Superior temporal gyrus (tissue), 1 donor: Measurements from ENCODE around the gene TENM4.
A peak's percentile ranks its signal among the peaks of the same experiment; 100 is the strongest.

Source experiments
- DNase-seq: peaks from one replicate; pipeline ENCODE4 v3.0.0-alpha.2; 2016; ENCODE audit errors: extremely low spot score

TENM4 gene

DNA sequence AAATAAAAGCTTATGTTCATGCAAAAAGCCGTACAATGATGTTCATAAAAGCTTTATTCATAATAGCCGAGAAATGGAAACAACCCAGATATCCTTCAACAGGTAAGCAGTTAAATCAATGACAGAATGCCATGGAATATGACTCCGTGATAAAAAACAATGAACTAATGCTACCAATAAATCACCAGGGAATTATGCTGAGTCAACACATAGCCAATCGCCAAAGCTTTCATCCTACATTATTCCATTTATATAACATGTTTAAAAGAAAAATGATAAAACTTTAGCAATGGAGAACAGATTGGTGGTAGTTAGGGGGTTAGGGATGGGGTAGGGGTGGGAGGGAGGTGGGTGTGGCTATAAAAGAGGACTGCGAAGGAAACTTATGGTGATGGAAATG lies 356.4 kb downstream of the TENM4 start:
- DNase-seq = no peak

GRCh38 chr11:79083352-79083751 lies 357.5 kb downstream of the TENM4 start:
- no peak for DNase-seq

- DNase-seq = no peak
Observed at GRCh38 chr11:79082907-79083306, 357.9 kb downstream of the TENM4 start.

- DNase-seq = no peak
Observed at GRCh38 chr11:79082280-79082679, 358.6 kb downstream of the TENM4 start.

- peak; percentile 82 for DNase-seq
Observed at GRCh38 chr11:79081471-79082031, 359.3 kb downstream of the TENM4 start.

DNA sequence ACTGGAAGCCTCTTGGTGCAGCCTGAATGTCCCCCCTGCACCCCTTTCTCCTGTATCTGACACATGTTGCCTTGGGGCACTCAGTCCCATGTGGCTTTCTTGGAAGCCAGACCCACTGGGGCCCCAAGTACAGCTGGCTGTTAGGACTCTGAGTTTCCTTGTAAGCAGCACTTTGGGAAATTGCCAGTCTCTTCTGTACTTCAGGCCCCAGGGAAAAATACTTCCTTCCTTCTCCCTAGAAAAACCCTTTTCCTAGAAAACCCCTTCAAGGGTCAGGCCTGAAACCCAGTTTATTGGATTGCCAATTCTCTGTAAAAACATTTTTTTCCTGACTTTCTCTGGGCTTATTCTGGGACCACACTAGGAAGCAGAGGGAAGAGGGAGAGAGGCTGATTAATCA lies 360.3 kb downstream of the TENM4 start:
- DNase-seq = no peak

- DNase-seq = no peak
Observed at GRCh38 chr11:79078999-79079398, 361.8 kb downstream of the TENM4 start.

DNA sequence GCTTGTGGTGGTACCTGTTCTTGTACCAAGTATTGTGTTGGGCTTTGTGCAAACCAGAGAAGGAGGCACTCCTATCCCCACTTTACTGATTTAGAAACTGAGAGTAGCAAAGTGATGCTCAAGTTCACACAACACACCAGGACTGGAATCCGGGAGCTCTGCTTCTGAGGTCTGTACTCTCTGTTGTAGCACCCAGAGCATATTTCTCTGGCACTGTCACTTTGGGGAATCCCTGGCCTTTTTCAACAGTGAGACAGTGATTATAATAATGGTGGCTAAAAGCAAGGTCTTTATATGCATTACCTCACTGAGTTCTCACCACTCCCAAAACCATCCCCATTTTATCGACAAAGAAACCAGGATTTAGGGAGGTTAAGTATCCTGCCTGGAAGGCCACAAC lies 362.4 kb downstream of the TENM4 start:
- no peak for DNase-seq

GRCh38 chr11:79077702-79078330 lies 363.0 kb downstream of the TENM4 start:
- no peak for DNase-seq

- peak; percentile 64 for DNase-seq
Observed at GRCh38 chr11:79076526-79077115, 364.2 kb downstream of the TENM4 start.

- no peak for DNase-seq
Observed at GRCh38 chr11:79074547-79074946, 366.3 kb downstream of the TENM4 start.

- no peak for DNase-seq
Observed at GRCh38 chr11:79071190-79071589, 369.6 kb downstream of the TENM4 start.

GRCh38 chr11:79070518-79070917 lies 370.3 kb downstream of the TENM4 start:
- DNase-seq = no peak

DNA sequence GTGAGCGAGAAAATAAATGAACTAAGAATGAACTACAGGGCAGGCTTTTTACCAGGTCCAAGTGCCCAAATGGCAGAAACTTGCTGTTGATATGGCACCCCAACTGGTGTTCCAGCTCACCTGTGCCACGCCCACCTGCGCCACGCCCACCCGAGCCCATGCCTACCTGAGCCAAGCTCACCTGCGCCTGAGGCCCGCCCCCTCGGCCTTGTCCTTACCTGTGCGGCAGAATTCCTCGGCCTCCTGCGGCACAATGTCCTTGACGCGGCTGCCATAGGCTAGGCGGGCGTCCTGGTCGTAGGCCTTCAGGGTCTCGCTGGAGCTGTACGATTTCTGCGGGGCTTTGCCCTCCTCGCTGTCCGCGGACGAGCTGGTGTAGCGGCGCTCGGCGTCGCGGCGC lies 371.3 kb downstream of the TENM4 start:
- no peak for DNase-seq

GRCh38 chr11:79068356-79068755 lies 372.5 kb downstream of the TENM4 start:
- DNase-seq = no peak

GRCh38 chr11:79067352-79067679 lies 373.5 kb downstream of the TENM4 start:
- DNase-seq = no peak

DNA sequence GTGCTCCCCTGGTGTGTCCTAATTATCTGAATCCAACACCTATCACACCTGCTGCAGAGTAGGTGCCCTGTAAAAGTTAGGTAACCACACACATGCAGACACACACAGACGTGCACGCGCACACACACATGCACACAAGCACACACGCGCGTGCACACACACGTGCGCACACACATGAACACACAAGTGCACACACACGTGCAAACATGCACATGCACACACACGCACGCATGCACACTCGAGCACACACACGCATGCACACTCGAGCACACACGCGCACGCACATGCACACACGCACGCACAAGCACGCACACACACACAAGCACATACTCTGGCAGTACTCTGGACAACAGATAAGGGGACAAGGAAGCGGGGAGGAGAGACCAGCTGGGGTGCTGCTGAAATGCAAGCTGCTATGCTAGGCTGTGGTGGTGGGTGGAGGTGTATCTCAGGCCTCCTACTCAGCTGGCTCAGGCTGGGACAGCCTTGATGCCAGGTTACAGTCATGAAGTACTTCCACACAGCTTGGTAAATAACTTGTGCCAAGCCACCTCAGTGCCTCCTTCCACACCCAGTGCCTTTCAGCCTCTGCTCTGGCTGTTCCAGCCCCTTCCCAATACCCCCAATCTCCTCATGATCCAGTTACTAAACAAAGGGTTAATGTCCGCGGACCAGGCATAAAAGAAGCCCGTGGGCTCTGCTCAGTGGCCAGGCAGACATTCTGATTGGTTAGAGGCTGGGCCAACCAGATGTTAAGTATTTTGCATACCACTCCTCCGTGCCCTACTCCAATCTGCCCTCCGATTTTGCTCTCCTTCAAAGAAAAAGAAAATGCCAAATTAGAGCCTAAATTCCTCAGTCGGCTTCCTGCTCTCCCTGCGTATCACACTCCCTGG lies 374.1 kb downstream of the TENM4 start:
- DNase-seq = peak; percentile 41

DNA sequence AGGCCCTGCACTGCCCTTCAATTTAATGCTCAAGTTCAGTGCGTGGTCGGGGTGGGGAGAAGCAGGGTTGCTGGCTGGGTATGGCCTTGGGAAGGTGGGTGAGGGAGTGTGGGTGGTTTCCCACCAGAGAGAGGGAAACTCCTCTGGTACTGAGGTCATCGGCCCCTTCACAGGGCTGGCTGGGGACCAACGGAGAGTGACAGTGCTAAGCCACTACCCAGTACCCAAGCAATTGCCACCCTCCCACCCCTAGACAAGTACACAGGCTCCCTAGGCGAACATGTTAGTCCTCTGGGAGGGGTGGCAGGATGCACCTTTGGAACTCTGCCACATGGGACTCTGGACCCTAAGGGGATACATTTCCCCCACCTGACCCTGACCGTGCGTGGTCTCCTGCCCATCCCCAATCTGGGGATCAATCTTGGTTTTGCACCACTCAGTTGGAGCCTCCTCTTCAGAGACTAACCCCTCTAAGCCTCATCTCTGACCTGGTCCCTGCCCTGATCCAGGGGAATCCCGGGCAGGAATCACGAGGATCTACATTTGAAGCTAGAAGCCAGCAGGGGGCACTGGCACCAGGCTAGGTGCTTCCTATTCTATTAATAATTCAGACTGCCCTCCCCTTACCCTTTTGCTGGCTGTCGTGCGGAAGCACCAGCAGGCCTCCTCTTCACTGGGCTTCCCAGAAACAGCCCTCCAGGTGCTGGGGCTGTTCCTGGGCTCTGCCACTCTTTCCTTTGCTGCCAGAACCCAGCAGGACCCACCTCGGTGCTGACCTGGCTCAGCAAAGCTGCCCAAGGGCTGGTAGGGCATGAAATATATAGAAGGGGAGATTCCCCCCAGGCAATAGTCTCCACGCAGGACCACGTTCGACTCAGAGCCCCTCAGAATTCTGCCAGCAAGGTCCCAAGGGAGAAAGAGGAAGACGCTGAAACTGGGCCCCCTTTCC lies 377.7 kb downstream of the TENM4 start:
- DNase-seq = no peak

DNA sequence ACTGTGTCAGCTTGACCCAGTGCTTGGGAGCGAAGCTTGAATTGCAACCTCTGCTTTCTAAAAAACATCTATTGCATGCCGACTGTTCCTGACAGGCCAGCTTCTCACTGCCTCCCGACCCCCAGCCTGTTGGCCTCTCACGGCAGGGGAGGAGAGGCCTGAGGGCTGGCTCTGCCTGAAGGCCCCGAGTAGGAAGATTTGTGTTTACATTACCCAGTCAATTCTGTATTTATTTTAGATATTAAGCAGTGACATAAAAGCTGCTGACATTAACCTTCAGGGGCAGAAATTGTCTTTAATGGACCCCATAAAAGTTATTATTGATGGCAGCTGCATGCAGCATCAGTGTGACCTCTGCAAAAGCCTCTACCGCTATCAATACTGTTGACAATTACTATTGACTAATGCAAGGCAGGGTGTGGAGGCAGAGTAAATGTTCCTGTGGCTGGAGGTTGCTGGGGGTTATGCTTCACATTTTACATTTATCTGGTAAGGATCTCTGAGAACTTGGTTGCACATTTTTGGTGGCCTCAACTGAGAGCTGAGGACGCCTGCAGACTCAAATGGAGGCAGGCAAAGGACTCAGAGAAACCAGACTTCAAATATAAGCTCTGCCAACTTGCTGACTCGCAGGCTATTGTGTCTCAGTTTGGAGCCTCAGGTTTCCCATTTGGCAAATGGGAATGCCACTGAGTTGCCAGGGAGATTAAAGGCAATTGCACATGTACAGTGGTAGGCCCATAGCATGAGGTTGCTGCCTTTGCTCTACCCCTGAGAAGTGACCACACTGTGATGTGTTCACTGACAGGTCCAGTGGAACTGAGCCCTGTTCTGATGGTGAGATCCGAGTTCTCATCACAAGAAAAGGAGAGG lies 380.5 kb downstream of the TENM4 start:
- DNase-seq = no peak

DNA sequence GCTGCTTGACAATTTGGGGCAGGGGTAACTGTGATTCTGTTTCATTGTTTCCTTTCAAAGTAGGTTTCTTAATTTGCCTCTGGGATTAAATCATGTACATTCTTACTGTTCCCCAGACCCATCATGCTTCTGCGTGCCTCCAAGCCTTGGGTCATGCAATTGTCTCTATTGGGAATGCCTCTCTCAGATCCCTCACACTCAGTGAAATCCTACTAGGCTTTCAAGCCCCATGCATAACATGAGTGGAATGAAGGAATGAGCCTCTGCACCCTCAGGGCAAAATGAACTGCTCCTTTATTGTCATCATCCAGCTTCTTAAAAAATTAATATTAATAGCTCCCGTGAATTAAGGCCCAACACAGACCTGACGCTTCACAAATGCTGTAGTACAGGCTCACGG lies 381.7 kb downstream of the TENM4 start:
- DNase-seq = no peak
